Measurements from ENCODE around the gene SEPTIN3.

DNA sequence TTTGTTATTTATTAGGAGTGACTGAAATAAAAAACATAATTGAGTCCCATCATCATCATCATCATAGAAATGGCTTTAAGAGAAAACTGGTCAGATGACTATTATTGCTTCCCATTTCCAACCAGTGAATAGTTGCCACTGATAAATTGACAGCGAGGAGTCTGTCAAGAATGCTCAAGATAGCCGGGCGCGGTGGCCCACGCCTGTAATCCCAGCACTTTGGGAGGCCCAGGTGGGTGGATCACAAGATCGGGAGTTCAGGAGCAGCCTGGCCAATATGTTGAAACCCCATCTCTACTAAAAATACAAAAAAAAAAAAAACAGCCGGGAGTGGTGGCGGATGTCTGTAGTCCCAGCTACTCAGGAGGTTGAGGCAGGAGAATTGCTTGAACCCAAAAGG lies 31.2 kb downstream of the SEPTIN3 start:
- TF ChIP-seq, protein P1, sequence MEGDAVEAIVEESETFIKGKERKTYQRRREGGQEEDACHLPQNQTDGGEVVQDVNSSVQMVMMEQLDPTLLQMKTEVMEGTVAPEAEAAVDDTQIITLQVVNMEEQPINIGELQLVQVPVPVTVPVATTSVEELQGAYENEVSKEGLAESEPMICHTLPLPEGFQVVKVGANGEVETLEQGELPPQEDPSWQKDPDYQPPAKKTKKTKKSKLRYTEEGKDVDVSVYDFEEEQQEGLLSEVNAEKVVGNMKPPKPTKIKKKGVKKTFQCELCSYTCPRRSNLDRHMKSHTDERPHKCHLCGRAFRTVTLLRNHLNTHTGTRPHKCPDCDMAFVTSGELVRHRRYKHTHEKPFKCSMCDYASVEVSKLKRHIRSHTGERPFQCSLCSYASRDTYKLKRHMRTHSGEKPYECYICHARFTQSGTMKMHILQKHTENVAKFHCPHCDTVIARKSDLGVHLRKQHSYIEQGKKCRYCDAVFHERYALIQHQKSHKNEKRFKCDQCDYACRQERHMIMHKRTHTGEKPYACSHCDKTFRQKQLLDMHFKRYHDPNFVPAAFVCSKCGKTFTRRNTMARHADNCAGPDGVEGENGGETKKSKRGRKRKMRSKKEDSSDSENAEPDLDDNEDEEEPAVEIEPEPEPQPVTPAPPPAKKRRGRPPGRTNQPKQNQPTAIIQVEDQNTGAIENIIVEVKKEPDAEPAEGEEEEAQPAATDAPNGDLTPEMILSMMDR (conservative IDR thresholded peaks at IDR 0.05): no peak
- TF ChIP-seq ZFX (IDR thresholded peaks at IDR 0.05): no peak

All from C4-2B (cell line).